Measurements from ENCODE around the gene BRINP1. TPM values are rescaled to one million over a fixed set of nuclear protein-coding genes. Genes with fewer than 3 reads are reported as not detected.

Gene BRINP1
- total RNA-seq, 1 donor, result 17.0 TPM

GRCh38 chr9:119339056-119339455 is 30.2 kb downstream of the BRINP1 start:
- no peaks in the 10 kb centered on the region for H3K4me1 ChIP-seq (ENCODE audit: insufficient read depth, low read length)
- H3K27me3 ChIP-seq (ENCODE audit: insufficient read depth, low read length), result no peaks in the 10 kb centered on the region
- H2AFZ ChIP-seq (ENCODE audit: low read length), result no peak overlapping the region
- H3K79me2 ChIP-seq (ENCODE audit: insufficient read depth, low read length), result no peaks in the 10 kb centered on the region
- TF ChIP-seq CTCF (IDR thresholded peaks at IDR 0.05; ENCODE audit: extremely low read depth, low read depth, low read length), result no peak
- DNase-seq (ENCODE audit: insufficient read length, low spot score, missing footprints), result no peak
- no peaks in the 10 kb centered on the region for H3K36me3 ChIP-seq (ENCODE audit: insufficient read depth, low read length)
- no peak overlapping the region for H3K4me2 ChIP-seq (ENCODE audit: insufficient read depth, low read length)
- H3K9me3 ChIP-seq (ENCODE audit: low read depth, low read length), result no peaks in the 10 kb centered on the region
- no peaks in the 10 kb centered on the region for H4K20me1 ChIP-seq (ENCODE audit: insufficient read depth, low read length)
- no peak overlapping the region for H3K27ac ChIP-seq (ENCODE audit: low read depth, low read length)
- H3K4me3 ChIP-seq (ENCODE audit: insufficient read depth, low read length), result no peak overlapping the region

GRCh38 chr9:119337573-119337972 is 31.7 kb downstream of the BRINP1 start:
- no peak for TF ChIP-seq CTCF (IDR thresholded peaks at IDR 0.05; ENCODE audit: extremely low read depth, low read depth, low read length)

DNA sequence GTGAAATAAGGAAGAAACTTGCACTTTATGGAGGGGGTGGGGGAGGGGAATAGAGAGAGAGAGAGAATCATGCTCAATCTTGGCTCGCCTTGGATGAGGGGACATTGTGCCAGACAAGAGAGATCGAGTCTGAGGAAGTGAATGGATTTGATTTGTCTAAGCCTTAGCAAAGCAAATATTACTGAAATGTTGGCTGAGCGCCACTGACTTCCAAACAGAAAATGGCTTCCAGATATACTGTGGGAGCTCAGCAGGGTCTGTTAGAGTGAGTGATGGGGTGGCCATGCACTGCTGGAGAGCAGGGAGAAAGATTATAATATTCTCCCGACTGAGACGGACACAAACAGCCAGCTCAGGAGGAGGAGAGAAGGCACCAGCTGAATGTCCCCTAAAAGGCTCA is 34.5 kb downstream of the BRINP1 start:
- no peaks in the 10 kb centered on the region for H3K36me3 ChIP-seq (ENCODE audit: insufficient read depth, low read length)

More at GRCh38 chr9:119337573-119337972, 31.7 kb downstream of the BRINP1 start:
- no peaks in the 10 kb centered on the region for H3K36me3 ChIP-seq (ENCODE audit: insufficient read depth, low read length)
- no peaks in the 10 kb centered on the region for H3K9me3 ChIP-seq (ENCODE audit: low read depth, low read length)
- no peaks in the 10 kb centered on the region for H3K4me1 ChIP-seq (ENCODE audit: insufficient read depth, low read length)
- H3K4me3 ChIP-seq (ENCODE audit: insufficient read depth, low read length), result no peak overlapping the region
- H2AFZ ChIP-seq (ENCODE audit: low read length), result no peak overlapping the region
- H4K20me1 ChIP-seq (ENCODE audit: insufficient read depth, low read length), result no peaks in the 10 kb centered on the region
- H3K27ac ChIP-seq (ENCODE audit: low read depth, low read length), result no peak overlapping the region
- H3K4me2 ChIP-seq (ENCODE audit: insufficient read depth, low read length), result no peak overlapping the region
- H3K79me2 ChIP-seq (ENCODE audit: insufficient read depth, low read length), result no peaks in the 10 kb centered on the region
- no peaks in the 10 kb centered on the region for H3K27me3 ChIP-seq (ENCODE audit: insufficient read depth, low read length)
- no peak for DNase-seq (ENCODE audit: insufficient read length, low spot score, missing footprints)

More for the DNA sequence above, 34.5 kb downstream of the BRINP1 start:
- no peaks in the 10 kb centered on the region for H3K27me3 ChIP-seq (ENCODE audit: insufficient read depth, low read length)
- TF ChIP-seq CTCF (IDR thresholded peaks at IDR 0.05; ENCODE audit: extremely low read depth, low read depth, low read length), result no peak
- H3K27ac ChIP-seq (ENCODE audit: low read depth, low read length), result no peak overlapping the region
- H3K4me2 ChIP-seq (ENCODE audit: insufficient read depth, low read length), result no peak overlapping the region
- no peaks in the 10 kb centered on the region for H3K9me3 ChIP-seq (ENCODE audit: low read depth, low read length)
- no peaks in the 10 kb centered on the region for H3K79me2 ChIP-seq (ENCODE audit: insufficient read depth, low read length)
- H3K4me1 ChIP-seq (ENCODE audit: insufficient read depth, low read length), result no peaks in the 10 kb centered on the region
- no peaks in the 10 kb centered on the region for H4K20me1 ChIP-seq (ENCODE audit: insufficient read depth, low read length)
- no peak overlapping the region for H2AFZ ChIP-seq (ENCODE audit: low read length)
- H3K4me3 ChIP-seq (ENCODE audit: insufficient read depth, low read length), result no peak overlapping the region
- no peak for DNase-seq (ENCODE audit: insufficient read length, low spot score, missing footprints)

All from osteoblast (primary cell).